DOHH2 (cell line): Measurements from ENCODE around the gene MRPL45.

Experiments used
- EZH2phosphoT487 ChIP-seq: fragments of 200-600 bp; sonication (generic); IDR thresholded peaks from 2 replicates; pipeline ENCODE4 v1.6.1; 2017; ENCODE audit warnings: borderline replicate concordance, mild to moderate bottlenecking, antibody characterized with exemption, low read length, moderate library complexity, mixed read lengths
- TF ChIP-seq, protein P1 (sequence below): fragments of 200-600 bp; sonication (generic); IDR thresholded peaks from one replicate; pipeline ENCODE4 v1.5.1; 2014; ENCODE audit warnings: antibody characterized with exemption, mild to moderate bottlenecking, low read depth, low read length; ENCODE audit not compliant: poor library complexity, severe bottlenecking

DNA sequence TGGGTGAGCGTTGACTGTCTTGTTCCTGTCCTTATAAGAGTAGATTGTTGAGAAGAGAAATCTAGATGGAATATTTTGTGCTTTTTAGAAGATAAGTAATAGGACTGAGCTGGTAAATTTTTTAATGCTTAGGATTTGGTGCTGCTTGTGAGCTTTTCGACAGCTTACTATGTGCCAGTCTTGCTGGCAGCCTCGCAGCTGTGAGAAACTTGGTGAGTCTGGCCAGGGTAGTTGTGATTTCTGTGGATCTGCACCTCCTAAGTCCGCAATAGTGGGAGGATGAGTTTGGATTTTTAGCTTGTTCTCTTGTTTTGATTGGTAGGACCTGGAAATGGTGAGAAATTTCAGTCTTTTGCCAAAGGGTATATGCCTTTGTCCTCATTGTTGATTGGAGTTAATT, 58.3 kb downstream of the MRPL45 start:
- TF ChIP-seq, protein P1, sequence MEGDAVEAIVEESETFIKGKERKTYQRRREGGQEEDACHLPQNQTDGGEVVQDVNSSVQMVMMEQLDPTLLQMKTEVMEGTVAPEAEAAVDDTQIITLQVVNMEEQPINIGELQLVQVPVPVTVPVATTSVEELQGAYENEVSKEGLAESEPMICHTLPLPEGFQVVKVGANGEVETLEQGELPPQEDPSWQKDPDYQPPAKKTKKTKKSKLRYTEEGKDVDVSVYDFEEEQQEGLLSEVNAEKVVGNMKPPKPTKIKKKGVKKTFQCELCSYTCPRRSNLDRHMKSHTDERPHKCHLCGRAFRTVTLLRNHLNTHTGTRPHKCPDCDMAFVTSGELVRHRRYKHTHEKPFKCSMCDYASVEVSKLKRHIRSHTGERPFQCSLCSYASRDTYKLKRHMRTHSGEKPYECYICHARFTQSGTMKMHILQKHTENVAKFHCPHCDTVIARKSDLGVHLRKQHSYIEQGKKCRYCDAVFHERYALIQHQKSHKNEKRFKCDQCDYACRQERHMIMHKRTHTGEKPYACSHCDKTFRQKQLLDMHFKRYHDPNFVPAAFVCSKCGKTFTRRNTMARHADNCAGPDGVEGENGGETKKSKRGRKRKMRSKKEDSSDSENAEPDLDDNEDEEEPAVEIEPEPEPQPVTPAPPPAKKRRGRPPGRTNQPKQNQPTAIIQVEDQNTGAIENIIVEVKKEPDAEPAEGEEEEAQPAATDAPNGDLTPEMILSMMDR, result no peak
- no peak for TF ChIP-seq EZH2phosphoT487
